Activated T-cell treated with anti-CD3 and anti-CD28 coated beads, Interleukin-2, amount 50 U/mL, for 24 hours (primary cell): ENCODE measurements around the gene STON2.

Source experiments
- DNase-seq: peaks from one replicate; pipeline ENCODE4 v3.0.0-alpha.2; 2020
- H3K27ac Mint-ChIP-seq: 2 replicates; pipeline ENCODE4 v1.8.0; 2020; ENCODE audit warnings: mild to moderate bottlenecking, mixed read lengths
- H3K27me3 Mint-ChIP-seq: 2 replicates; pipeline ENCODE4 v1.8.0; 2020; ENCODE audit warnings: mixed read lengths
- H3K36me3 Mint-ChIP-seq: 2 replicates; pipeline ENCODE4 v1.8.0; 2020; ENCODE audit warnings: low read depth, mixed read lengths
- H3K4me1 Mint-ChIP-seq: 2 replicates; pipeline ENCODE4 v1.8.0; 2020; ENCODE audit warnings: low read depth, mixed read lengths
- H3K4me3 Mint-ChIP-seq: 2 replicates; pipeline ENCODE4 v1.8.0; 2020; ENCODE audit warnings: mild to moderate bottlenecking, moderate library complexity, mixed read lengths
- H3K9me3 Mint-ChIP-seq: 2 replicates; pipeline ENCODE4 v1.8.0; 2020; ENCODE audit warnings: mixed read lengths

The STON2 gene

DNA sequence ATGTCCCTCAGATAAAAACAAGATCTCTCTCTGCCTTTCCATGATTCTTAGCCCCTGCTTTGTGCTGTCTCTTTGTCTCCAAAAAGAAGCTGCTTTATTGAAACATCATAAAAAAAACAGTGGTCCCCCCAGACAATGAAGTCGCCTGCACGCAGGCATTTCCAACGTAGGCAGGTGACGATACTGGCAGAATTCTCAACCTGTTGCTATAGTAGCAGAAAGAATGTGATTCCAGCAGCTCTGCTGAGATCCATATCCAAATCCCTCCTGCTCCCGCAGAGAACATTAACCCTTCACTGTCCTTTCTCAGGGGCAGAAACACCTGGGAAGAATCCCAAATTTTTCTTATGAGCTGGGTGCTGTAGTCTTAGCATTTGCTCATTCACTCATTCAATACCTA is 84.8 kb downstream of the STON2 start:
- no peak for DNase-seq
- H3K27ac Mint-ChIP-seq: no peak overlapping the region
- no peaks in the 10 kb centered on the region for H3K4me1 Mint-ChIP-seq
- H3K27me3 Mint-ChIP-seq: no peaks in the 10 kb centered on the region
- no peak overlapping the region for H3K4me3 Mint-ChIP-seq
- H3K36me3 Mint-ChIP-seq: no peaks in the 10 kb centered on the region
- H3K9me3 Mint-ChIP-seq: no peaks in the 10 kb centered on the region

DNA sequence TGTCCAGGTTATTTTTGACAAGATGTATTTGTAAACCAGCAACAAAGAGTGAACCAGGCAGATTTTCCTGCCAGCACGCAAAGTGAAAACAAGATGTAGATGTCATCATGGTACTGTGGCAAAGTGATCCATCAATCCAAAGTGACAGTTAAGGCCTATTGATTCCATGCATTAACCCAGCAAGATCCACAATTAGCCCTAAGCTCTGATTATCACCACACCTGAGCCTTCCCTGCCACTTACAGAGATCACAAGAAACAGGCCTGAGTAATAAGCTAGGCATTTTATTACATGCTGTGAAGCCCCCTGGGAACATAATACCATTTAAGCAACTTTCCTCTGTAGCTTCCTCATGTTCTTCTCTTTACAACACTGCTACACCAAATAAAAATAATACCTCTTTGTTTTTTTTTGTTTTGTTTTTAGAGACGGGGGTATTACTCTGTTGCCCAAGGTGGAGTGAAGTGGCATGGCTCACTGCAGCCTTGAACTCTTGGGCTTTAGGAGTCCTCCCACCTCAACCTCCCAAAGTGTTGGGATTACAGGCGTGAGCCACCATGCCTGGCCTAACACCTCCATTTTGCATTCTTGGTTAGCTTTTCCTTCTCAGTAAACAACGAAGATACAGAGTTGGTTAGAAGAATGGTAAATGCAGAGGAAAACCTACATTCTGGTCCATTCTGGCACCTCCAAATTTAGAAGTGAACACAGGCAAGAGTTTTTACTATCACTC is 85.5 kb downstream of the STON2 start:
- Mint-ChIP-seq H3K27me3 (no peaks in the 10 kb centered on the region), H3K27ac (no peak overlapping the region)

DNA sequence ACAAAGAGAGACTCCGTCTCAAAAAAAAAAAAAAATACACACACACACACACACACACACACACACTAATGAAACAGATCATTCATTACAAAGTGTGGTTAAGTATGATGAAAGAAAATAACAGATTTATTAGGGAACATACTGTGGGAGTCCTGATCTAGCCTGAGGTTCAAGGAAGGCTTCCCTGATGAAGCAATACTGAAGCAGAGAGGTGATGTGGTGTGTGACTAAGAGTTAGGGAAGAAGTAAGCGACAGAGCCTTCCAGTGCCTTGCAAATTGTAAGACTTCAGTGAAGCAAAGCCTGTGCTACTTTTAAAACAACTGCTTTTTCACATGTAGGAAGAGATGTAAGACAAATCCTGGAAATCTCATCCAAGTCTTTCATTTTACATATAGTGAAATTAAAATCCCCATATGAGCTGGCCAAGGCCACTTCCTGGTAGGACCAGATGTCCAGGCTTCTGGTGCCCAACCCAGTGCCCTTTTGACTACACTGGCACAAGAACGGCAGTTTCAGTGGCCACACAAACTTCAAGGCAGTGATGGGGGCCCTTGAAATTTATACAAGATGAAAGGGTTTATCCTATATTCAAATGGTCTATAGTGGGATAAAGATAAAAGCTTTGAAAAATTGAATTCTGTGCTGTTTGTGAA is 86.2 kb downstream of the STON2 start:
- DNase-seq: no peak
- Mint-ChIP-seq H3K27ac (no peak overlapping the region), H3K4me3 (no peak overlapping the region), H3K36me3 (no peaks in the 10 kb centered on the region), H3K9me3 (no peaks in the 10 kb centered on the region), H3K27me3 (no peaks in the 10 kb centered on the region), H3K4me1 (no peaks in the 10 kb centered on the region)

More for the DNA sequence above, 85.5 kb downstream of the STON2 start:
- DNase-seq: no peak
- Mint-ChIP-seq H3K4me3 (no peak overlapping the region), H3K36me3 (no peaks in the 10 kb centered on the region), H3K9me3 (no peaks in the 10 kb centered on the region), H3K4me1 (no peaks in the 10 kb centered on the region)

DNA sequence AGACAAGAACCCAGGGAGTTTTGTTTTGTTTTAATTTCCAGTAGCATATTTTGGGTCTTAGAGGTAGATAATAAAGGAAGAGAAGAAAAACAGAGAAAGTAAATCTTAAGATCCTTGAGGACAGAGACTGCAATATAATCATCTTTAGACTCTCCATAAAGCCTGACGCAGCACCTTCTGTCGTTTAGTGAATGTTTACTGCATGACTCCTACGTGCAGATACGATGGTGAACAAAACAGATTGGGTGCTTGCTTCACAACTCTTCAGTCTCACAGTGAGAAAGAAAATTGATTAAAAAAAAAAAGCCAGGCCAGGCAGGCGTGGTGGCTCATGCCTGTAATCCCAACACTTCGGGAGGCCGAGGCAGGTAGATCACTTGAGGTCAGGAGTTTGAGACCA is 86.9 kb downstream of the STON2 start:
- no peak overlapping the region for H3K27ac Mint-ChIP-seq
- H3K27me3 Mint-ChIP-seq: no peaks in the 10 kb centered on the region
- H3K36me3 Mint-ChIP-seq: no peaks in the 10 kb centered on the region
- H3K4me3 Mint-ChIP-seq: no peak overlapping the region
- H3K4me1 Mint-ChIP-seq: no peaks in the 10 kb centered on the region
- DNase-seq: no peak
- H3K9me3 Mint-ChIP-seq: no peaks in the 10 kb centered on the region

DNA sequence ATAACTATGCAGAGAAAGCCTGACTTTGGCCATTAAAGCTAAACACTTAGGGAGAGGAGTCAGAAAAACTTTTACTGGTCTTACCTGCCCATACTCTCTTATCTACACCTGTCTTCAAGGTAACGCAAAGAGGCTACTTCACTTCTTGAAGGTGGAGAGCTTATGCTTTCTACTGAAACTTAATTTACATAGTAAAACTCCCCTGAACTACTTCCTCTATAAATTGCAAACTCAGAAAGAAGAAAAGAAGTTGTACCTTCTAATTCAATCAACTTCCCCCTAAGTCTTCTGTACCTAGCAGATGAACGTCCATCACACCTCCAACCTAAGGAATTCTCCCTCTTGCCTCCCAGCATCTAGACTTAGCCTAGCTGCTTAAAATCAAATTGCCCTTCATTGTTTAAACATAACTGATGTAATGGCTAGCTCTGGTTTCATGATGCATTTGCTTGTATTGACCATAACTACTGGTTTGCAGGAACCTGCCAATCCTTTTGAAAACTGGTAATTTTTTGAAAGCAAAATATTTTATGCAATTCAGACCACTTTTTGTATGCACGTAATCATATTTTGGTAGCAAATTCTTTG is 87.7 kb downstream of the STON2 start:
- Mint-ChIP-seq H3K27me3 (peaks cover 2% of the 10 kb centered on the region), H3K9me3 (no peaks in the 10 kb centered on the region), H3K36me3 (no peaks in the 10 kb centered on the region), H3K4me3 (no peak overlapping the region), H3K27ac (no peak overlapping the region), H3K4me1 (no peaks in the 10 kb centered on the region)
- DNase-seq: no peak

DNA sequence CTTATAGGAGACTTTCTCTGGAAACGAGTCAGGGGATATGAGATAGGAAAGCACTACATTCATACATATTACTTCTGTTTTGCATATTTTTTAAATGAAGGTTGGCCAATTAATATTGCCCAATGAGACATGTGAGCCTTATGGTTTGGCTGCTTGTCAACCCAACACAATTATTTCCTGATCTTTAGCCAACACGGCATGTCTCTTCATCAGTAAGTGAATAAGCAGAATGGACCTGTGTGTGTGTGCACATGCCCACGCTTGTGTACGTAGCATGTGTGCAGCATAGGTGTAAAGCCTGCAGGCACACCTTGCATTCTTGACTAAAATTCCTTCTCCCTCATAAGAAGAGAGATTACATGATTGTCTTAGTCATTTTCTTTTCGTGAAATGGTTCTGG is 88.3 kb downstream of the STON2 start:
- no peak overlapping the region for H3K4me3 Mint-ChIP-seq
- no peaks in the 10 kb centered on the region for H3K4me1 Mint-ChIP-seq
- no peaks in the 10 kb centered on the region for H3K36me3 Mint-ChIP-seq
- no peak overlapping the region for H3K27ac Mint-ChIP-seq
- H3K9me3 Mint-ChIP-seq: no peaks in the 10 kb centered on the region
- peaks cover 2% of the 10 kb centered on the region for H3K27me3 Mint-ChIP-seq
- DNase-seq: no peak

DNA sequence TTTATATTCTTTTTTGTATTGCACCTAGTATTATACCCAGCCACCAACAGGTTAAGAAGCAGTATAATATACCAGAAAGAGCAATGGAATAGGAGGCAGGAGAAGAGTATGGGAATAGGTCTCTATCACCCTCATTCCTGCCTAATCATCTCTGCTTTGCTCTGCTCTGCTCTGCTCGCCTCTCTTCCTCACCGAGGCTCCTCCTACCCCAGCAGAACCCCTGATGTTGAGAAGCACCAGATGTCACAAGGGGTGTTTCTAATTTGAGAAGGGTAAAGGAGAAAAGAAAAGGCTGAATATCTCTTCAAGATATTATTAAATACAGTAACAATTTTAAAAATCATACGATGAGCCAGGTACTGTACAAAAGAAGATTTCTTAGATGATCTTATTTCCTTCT is 89.0 kb downstream of the STON2 start:
- H3K27me3 Mint-ChIP-seq: peaks cover 2% of the 10 kb centered on the region
- no peak overlapping the region for H3K4me3 Mint-ChIP-seq

DNA sequence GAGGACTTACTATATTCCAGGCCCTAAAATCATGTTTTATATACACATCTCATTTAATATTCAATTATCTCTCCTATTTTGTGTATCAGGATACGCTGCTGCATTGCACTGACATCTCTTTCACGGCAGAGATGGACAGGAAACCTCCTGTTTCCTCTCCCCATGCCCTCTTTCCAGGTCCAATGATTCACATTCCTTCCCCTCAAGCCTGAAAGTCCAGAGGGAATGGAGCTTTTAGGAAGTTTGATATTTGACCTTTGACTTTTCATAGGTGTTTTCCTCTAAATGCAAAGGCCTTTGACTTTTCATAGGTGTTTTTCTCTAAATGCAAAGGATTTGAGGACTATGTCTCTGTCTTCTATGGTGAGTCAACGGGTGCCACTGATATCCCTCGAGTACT is 89.5 kb downstream of the STON2 start:
- no peaks in the 10 kb centered on the region for H3K4me1 Mint-ChIP-seq
- peaks cover 2% of the 10 kb centered on the region for H3K27me3 Mint-ChIP-seq
- H3K9me3 Mint-ChIP-seq: no peaks in the 10 kb centered on the region
- no peak for DNase-seq
- no peak overlapping the region for H3K4me3 Mint-ChIP-seq
- no peak overlapping the region for H3K27ac Mint-ChIP-seq
- H3K36me3 Mint-ChIP-seq: no peaks in the 10 kb centered on the region

More for the DNA sequence above, 89.0 kb downstream of the STON2 start:
- Mint-ChIP-seq H3K4me1 (no peaks in the 10 kb centered on the region), H3K27ac (no peak overlapping the region), H3K36me3 (no peaks in the 10 kb centered on the region), H3K9me3 (no peaks in the 10 kb centered on the region)
- DNase-seq: no peak

DNA sequence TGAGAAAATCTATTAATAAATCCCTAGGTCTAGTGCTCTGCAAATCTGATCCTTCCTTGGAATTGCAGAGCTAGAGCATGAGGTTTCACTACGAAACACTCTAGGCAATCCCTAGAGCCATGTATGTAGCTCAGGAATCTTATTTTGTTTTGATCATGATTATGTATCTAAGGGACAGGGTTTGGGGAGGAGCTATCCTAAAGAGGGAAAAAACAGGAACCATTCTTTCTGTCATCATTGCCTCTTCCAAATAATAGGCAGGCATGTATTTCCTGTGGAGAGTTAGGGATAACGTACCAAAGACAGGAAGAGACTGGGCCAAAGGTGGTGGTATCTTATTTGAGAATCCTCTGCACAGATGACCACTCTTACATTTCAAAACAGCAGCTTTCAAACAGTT is 90.6 kb downstream of the STON2 start:
- Mint-ChIP-seq H3K9me3 (no peaks in the 10 kb centered on the region), H3K27me3 (peaks cover 2% of the 10 kb centered on the region), H3K27ac (no peak overlapping the region), H3K4me3 (no peak overlapping the region), H3K36me3 (no peaks in the 10 kb centered on the region), H3K4me1 (no peaks in the 10 kb centered on the region)
- no peak for DNase-seq

DNA sequence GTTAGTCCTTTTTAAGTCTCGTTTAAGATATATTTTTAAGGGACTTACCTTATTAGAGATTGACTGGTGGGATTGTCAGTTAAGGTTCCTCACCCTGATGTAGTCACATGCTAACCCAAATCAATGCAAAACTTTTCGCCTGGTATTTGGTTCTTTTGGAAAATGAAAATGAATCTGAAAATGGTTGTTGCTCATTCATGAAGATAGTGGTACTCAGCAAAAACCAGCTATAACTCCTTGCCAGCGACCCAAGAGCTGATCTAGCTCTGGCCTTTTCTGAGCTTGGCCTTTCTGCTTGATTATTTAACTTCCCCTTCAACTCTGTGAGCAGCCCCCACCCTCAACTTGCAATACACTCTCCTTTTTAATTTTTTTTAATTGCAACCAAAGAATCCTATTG is 94.4 kb downstream of the STON2 start:
- no peak overlapping the region for H3K4me3 Mint-ChIP-seq
- peaks cover 2% of the 10 kb centered on the region for H3K27me3 Mint-ChIP-seq
- no peaks in the 10 kb centered on the region for H3K36me3 Mint-ChIP-seq
- no peaks in the 10 kb centered on the region for H3K9me3 Mint-ChIP-seq
- H3K4me1 Mint-ChIP-seq: peaks cover 11% of the 10 kb centered on the region
- H3K27ac Mint-ChIP-seq: no peak overlapping the region
- DNase-seq: no peak

DNA sequence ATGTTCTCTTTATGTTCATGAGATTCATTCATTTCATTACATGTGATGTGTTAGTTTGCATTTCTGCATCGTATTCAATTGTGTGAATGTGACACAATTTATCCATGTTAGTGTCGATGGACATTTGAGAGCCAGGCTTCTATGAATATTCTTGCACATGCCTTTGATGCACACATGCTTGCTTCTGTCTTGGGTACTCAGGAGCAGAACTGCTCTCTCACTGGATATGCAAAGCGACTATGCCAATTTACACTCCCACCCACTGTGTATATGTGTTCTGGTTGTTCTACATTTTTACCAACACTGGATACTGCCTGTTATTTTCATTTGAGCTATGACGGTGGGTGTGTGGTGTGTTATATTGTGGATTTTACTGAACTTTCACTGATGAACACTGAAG is 95.1 kb downstream of the STON2 start:
- H3K9me3 Mint-ChIP-seq: no peaks in the 10 kb centered on the region
- H3K36me3 Mint-ChIP-seq: no peaks in the 10 kb centered on the region
- peaks cover 2% of the 10 kb centered on the region for H3K27me3 Mint-ChIP-seq
- H3K4me1 Mint-ChIP-seq: peaks cover 11% of the 10 kb centered on the region
- DNase-seq: no peak
- H3K4me3 Mint-ChIP-seq: no peak overlapping the region
- H3K27ac Mint-ChIP-seq: no peak overlapping the region

DNA sequence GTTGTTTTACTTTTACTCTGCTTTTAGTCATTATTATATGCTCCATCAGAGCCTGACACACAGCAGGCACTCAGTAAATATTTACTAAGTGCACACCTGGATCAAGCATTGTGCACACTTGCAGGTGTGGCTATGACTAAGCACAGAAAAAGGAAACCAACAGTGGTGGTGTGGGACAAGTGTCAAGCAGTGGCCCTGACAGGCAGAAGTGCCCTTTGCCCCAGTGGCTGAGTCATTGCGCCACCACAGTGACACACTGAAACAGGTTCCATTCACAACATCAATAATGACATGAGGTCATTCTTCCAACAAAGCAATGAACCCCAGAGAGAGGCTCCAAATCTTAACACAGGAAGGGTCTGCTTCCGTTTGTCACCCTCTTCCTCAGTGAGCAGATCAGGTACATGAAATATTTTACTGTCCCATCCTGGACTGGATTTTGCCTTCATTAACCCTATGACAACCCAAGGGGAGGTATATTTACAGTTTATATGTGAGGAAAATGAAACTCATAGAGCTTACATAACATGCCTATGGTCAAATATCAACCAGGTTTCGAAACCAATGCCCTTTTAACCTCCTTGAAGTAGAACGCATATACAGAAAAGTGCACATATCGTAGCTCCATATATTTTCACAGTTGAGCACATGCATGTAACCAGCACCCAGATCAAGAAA is 96.7 kb downstream of the STON2 start:
- Mint-ChIP-seq H3K27ac (no peak overlapping the region), H3K9me3 (no peaks in the 10 kb centered on the region), H3K27me3 (peaks cover 2% of the 10 kb centered on the region), H3K36me3 (no peaks in the 10 kb centered on the region), H3K4me1 (peaks cover 11% of the 10 kb centered on the region), H3K4me3 (no peak overlapping the region)
- DNase-seq: peak; percentile 32

DNA sequence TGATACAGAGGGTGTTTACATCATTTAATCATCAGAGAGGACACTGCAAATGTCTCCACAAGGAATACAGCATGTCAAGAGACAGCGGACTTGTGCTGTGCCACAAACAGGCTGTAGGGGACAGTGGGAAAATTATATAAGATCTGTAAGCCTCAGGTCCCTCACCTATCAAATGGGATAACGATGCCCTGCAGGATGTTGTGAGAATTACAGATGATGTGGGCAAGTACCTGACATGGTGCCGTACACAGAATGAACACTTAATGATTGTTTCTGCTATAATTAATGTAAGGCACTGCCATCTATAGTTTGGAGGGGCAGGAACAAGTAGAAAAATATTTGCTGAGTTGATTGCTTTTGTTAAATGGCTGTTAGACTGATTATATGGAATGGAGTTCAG is 97.5 kb downstream of the STON2 start:
- Mint-ChIP-seq H3K27ac (no peak overlapping the region), H3K4me1 (peaks cover 11% of the 10 kb centered on the region), H3K36me3 (no peaks in the 10 kb centered on the region), H3K4me3 (no peak overlapping the region), H3K9me3 (no peaks in the 10 kb centered on the region), H3K27me3 (peaks cover 2% of the 10 kb centered on the region)
- DNase-seq: no peak

DNA sequence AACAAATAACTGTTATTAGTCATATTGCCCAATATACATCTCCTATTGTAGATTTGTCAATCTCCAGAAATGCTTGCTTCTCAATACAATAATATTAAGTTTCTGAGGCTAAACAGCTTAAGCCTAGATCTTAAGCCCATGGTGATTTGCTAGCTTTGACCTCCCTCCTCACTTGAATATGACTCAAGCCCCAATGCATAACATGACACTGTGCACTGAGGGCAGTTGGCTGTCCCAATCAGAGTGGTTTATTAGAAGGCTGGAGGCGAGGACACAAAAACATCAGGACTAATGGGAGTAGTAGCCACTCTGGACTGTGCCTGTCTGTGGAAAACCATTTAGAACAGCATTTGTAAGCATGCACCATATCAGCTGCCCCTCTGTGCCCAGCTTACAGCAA is 98.3 kb downstream of the STON2 start:
- Mint-ChIP-seq H3K27me3 (peaks cover 3% of the 10 kb centered on the region), H3K27ac (no peak overlapping the region), H3K9me3 (no peaks in the 10 kb centered on the region), H3K4me3 (no peak overlapping the region), H3K4me1 (peaks cover 11% of the 10 kb centered on the region), H3K36me3 (no peaks in the 10 kb centered on the region)
- DNase-seq: no peak

DNA sequence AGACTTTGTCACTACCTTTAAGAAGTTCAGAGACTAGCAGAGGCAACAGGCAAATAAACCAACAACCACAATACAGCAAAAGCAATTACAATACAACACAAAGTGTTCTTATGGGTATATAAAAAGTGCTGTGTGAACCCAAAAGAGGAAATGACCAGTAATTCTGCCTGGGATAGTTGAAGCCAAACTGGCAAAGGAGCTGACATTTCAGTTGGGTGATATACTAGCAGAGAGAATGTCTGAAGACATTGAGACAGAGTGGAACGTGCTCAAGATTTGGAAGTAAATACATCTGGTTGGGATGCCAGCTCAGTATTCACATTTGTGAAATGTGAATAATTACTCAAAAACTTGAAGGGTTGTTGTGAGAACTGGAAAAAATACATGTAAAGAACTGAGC is 98.8 kb downstream of the STON2 start:
- Mint-ChIP-seq H3K27me3 (peaks cover 3% of the 10 kb centered on the region), H3K9me3 (no peaks in the 10 kb centered on the region), H3K27ac (no peak overlapping the region), H3K4me3 (no peak overlapping the region), H3K36me3 (no peaks in the 10 kb centered on the region), H3K4me1 (peaks cover 11% of the 10 kb centered on the region)
- no peak for DNase-seq
